ENCODE measurements around the gene TRPM3. TPM values are rescaled to one million over a fixed set of nuclear protein-coding genes. Genes with fewer than 3 reads are reported as not detected.

Gene TRPM3
- total RNA-seq, 2 experiments from 2014 or later = not detected

- no peaks in the 10 kb centered on the region for H3K4me1 Mint-ChIP-seq (ENCODE audit: low read depth)
- H3K36me3 ChIP-seq (ENCODE audit: insufficient read depth, low read length) = no peaks in the 10 kb centered on the region
- no peaks in the 10 kb centered on the region for H3K27me3 ChIP-seq (ENCODE audit: control insufficient read depth in 1 of 2, insufficient read depth in 2 of 2, low read length in 2 of 2)
- TF ChIP-seq, protein P1, sequence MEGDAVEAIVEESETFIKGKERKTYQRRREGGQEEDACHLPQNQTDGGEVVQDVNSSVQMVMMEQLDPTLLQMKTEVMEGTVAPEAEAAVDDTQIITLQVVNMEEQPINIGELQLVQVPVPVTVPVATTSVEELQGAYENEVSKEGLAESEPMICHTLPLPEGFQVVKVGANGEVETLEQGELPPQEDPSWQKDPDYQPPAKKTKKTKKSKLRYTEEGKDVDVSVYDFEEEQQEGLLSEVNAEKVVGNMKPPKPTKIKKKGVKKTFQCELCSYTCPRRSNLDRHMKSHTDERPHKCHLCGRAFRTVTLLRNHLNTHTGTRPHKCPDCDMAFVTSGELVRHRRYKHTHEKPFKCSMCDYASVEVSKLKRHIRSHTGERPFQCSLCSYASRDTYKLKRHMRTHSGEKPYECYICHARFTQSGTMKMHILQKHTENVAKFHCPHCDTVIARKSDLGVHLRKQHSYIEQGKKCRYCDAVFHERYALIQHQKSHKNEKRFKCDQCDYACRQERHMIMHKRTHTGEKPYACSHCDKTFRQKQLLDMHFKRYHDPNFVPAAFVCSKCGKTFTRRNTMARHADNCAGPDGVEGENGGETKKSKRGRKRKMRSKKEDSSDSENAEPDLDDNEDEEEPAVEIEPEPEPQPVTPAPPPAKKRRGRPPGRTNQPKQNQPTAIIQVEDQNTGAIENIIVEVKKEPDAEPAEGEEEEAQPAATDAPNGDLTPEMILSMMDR (IDR thresholded peaks at IDR 0.05) = no peak
- ChIA-PET POLR2A (no interaction called here), CTCF (no interaction called here)
- H3K9me3 Mint-ChIP-seq = no peaks in the 10 kb centered on the region
- no peaks in the 10 kb centered on the region for H3K9me3 ChIP-seq (ENCODE audit: control insufficient read depth in 1 of 2, insufficient read depth in 1 of 2, low read length in 2 of 2)
- no peaks in the 10 kb centered on the region for H3K36me3 Mint-ChIP-seq (ENCODE audit: low read depth)
- no peak overlapping the region for H3K4me3 Mint-ChIP-seq
- DNase-seq = no peak
- intact Hi-C loops (cut with DNase I, micrococcal nuclease) = no loop called here
- H3K27ac ChIP-seq (ENCODE audit: low read depth in 1 of 2, low read length in 2 of 2) = no peak overlapping the region
- no peak overlapping the region for H3K27ac Mint-ChIP-seq
- H3K27me3 Mint-ChIP-seq = peaks cover 4% of the 10 kb centered on the region
- no peak overlapping the region for H3K4me3 ChIP-seq (ENCODE audit: low read length)
- H3K4me1 ChIP-seq (ENCODE audit: insufficient read depth, low read length) = no peaks in the 10 kb centered on the region
- ATAC-seq (ENCODE audit: poor library complexity) = no peak
These were observed 253.4 kb downstream of the TRPM3 start for GRCh38 chr9:70868041-70868440.

- Mint-ChIP-seq H3K27ac (no peak overlapping the region), H3K4me1 (ENCODE audit: low read depth) (no peaks in the 10 kb centered on the region), H3K36me3 (ENCODE audit: low read depth) (no peaks in the 10 kb centered on the region), H3K9me3 (no peaks in the 10 kb centered on the region), H3K4me3 (no peak overlapping the region), H3K27me3 (peaks cover 8% of the 10 kb centered on the region)
- ATAC-seq (ENCODE audit: poor library complexity) = no peak
- POLR2A ChIA-PET = no interaction called here
- no peak overlapping the region for H3K4me3 ChIP-seq (ENCODE audit: low read length)
- CTCF ChIA-PET = no interaction called here
- H3K36me3 ChIP-seq (ENCODE audit: insufficient read depth, low read length) = no peaks in the 10 kb centered on the region
- TF ChIP-seq, protein P1 (IDR thresholded peaks at IDR 0.05) = no peak
- DNase-seq = no peak
- intact Hi-C loops (cut with DNase I, micrococcal nuclease) = no loop called here
- H3K9me3 ChIP-seq (ENCODE audit: control insufficient read depth in 1 of 2, insufficient read depth in 1 of 2, low read length in 2 of 2) = no peaks in the 10 kb centered on the region
- no peak overlapping the region for H3K27ac ChIP-seq (ENCODE audit: low read depth in 1 of 2, low read length in 2 of 2)
- H3K4me1 ChIP-seq (ENCODE audit: insufficient read depth, low read length) = no peaks in the 10 kb centered on the region
- H3K27me3 ChIP-seq (ENCODE audit: control insufficient read depth in 1 of 2, insufficient read depth in 2 of 2, low read length in 2 of 2) = no peaks in the 10 kb centered on the region
These were observed 255.9 kb downstream of the TRPM3 start for GRCh38 chr9:70865471-70865870.

DNA sequence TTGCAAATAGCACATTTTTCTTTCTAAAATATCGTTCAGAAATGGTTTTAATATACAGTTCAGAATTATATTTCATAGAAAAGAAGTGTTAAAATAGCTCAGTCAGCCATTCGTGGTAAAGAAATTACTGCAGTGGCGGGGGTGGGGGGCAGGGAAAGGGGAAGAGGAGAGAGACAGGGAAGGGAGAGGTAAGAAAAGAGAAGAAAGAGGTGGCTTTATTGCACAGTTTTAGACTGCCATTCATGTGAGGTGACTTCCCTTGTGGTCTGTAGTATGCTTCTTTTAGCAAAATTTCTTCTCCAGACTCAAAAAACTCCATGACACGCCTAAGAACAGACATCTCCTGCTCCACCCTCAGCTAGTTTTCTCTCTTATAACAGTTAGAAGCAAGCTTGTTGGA is 259.6 kb downstream of the TRPM3 start:
- no peaks in the 10 kb centered on the region for H3K9me3 Mint-ChIP-seq
- no peaks in the 10 kb centered on the region for H3K9me3 ChIP-seq (ENCODE audit: control insufficient read depth in 1 of 2, insufficient read depth in 1 of 2, low read length in 2 of 2)
- H3K36me3 Mint-ChIP-seq (ENCODE audit: low read depth) = no peaks in the 10 kb centered on the region
- H3K27me3 ChIP-seq (ENCODE audit: control insufficient read depth in 1 of 2, insufficient read depth in 2 of 2, low read length in 2 of 2) = no peaks in the 10 kb centered on the region
- intact Hi-C loops (cut with DNase I, micrococcal nuclease) = no loop called here
- TF ChIP-seq, protein P1 (IDR thresholded peaks at IDR 0.05) = no peak
- H3K27ac Mint-ChIP-seq = no peak overlapping the region
- no peak for ATAC-seq (ENCODE audit: poor library complexity)
- H3K4me1 Mint-ChIP-seq (ENCODE audit: low read depth) = no peaks in the 10 kb centered on the region
- ChIA-PET POLR2A (no interaction called here), CTCF (interaction anchor here (0.7 kb wide), 1 partner anchor 295 kb away, joined by 3 read pairs; no protein-coding TSS in a partner anchor)
- H3K4me3 ChIP-seq (ENCODE audit: low read length) = no peak overlapping the region
- H3K4me1 ChIP-seq (ENCODE audit: insufficient read depth, low read length) = no peaks in the 10 kb centered on the region
- no peak for DNase-seq
- H3K36me3 ChIP-seq (ENCODE audit: insufficient read depth, low read length) = no peaks in the 10 kb centered on the region
- peaks cover 26% of the 10 kb centered on the region for H3K27me3 Mint-ChIP-seq
- no peak overlapping the region for H3K4me3 Mint-ChIP-seq
- H3K27ac ChIP-seq (ENCODE audit: low read depth in 1 of 2, low read length in 2 of 2) = no peak overlapping the region

All from CD4-positive, alpha-beta T cell (primary cell).